ENCODE measurements around the gene LILRA6.
A peak's percentile ranks its signal among the peaks of the same experiment; 100 is the strongest.
"Not testable (repeated sequence)": the region's sequence is repeated elsewhere in the genome, so short reads cannot be mapped to it uniquely, and the experiment has no call there.

LILRA6 gene

GRCh38 chr19:54206030-54206830, 36.4 kb downstream of the LILRA6 start:
- no peak for DNase-seq

- DNase-seq: no peak
Measured at GRCh38 chr19:54204767-54205468, 37.7 kb downstream of the LILRA6 start.

GRCh38 chr19:54203151-54203611, 39.4 kb downstream of the LILRA6 start:
- no peak for DNase-seq

GRCh38 chr19:54201980-54202379, 40.6 kb downstream of the LILRA6 start:
- DNase-seq: no peak

GRCh38 chr19:54201172-54201701, 41.4 kb downstream of the LILRA6 start:
- no peak for DNase-seq

- no peak for DNase-seq
Measured at GRCh38 chr19:54199401-54199800, 43.2 kb downstream of the LILRA6 start.

GRCh38 chr19:54197121-54197520, 45.5 kb downstream of the LILRA6 start:
- no peak for DNase-seq

GRCh38 chr19:54196536-54196935, 46.1 kb downstream of the LILRA6 start:
- no peak for DNase-seq

- DNase-seq: not testable (repeated sequence)
Measured at GRCh38 chr19:54194463-54194862, 48.1 kb downstream of the LILRA6 start.

- DNase-seq: no peak
Measured at GRCh38 chr19:54193011-54193410, 49.6 kb downstream of the LILRA6 start.

- DNase-seq: no peak
Measured at GRCh38 chr19:54191811-54192453, 50.7 kb downstream of the LILRA6 start.

GRCh38 chr19:54191011-54191810, 51.4 kb downstream of the LILRA6 start, which contains the start of gene TSEN34:
TSEN34 (plus strand) TSS chr19:54191308; CDS start chr19:54191365, 57 bp downstream.
- no peak for DNase-seq

GRCh38 chr19:54190503-54191010, 52.0 kb downstream of the LILRA6 start:
- DNase-seq: peak; percentile 99

- peak; percentile 100 for DNase-seq
Measured at GRCh38 chr19:54189735-54190502, 52.7 kb downstream of the LILRA6 start.

GRCh38 chr19:54189145-54189734, 53.4 kb downstream of the LILRA6 start, which contains the start of gene MBOAT7:
MBOAT7 (minus strand) TSS chr19:54189580; CDS start chr19:54188508, 1,072 bp downstream.
- no peak for DNase-seq

GRCh38 chr19:54188215-54188871, 54.2 kb downstream of the LILRA6 start:
- peak; percentile 53 for DNase-seq

GRCh38 chr19:54186934-54187381, 55.6 kb downstream of the LILRA6 start:
- DNase-seq: no peak
